Neural progenitor cell (in vitro differentiated cells): ENCODE results near the gene FAM47A. TPM values are rescaled to one million over a fixed set of nuclear protein-coding genes. Genes with fewer than 3 reads are reported as not detected.

Experiments used
- DNase-seq: peaks from one replicate; pipeline ENCODE4 v3.0.0-alpha.2; 2016; ENCODE audit warnings: low spot score
- H2AFZ ChIP-seq: fragments of 200-600 bp; sonication (generic); replicated peaks from 2 replicates; pipeline ENCODE4 v1.6.1; 2016; ENCODE audit warnings: antibody characterized with exemption
- H3F3A ChIP-seq: fragments of 200-600 bp; sonication (generic); 2 replicates; pipeline ENCODE4 v1.6.1; 2016; ENCODE audit warnings: antibody characterized with exemption, low read depth
- H3K27ac ChIP-seq: fragments of 200-600 bp; sonication (generic); 2 replicates; pipeline ENCODE4 v1.5.1; 2016; ENCODE audit warnings: mild to moderate bottlenecking
- H3K27me3 ChIP-seq: fragments of 200-600 bp; sonication (generic); 2 replicates; pipeline ENCODE4 v1.6.1; 2016; ENCODE audit warnings: mild to moderate bottlenecking, moderate library complexity
- H3K36me3 ChIP-seq: fragments of 200-600 bp; sonication (generic); 2 replicates; pipeline ENCODE4 v1.5.1; 2016
- H3K4me1 ChIP-seq: fragments of 200-600 bp; sonication (generic); 2 replicates; pipeline ENCODE4 v1.6.1; 2016; ENCODE audit warnings: mixed run types
- H3K4me2 ChIP-seq: fragments of 200-600 bp; sonication (generic); 2 replicates; pipeline ENCODE4 v1.6.1; 2016
- H3K4me3 ChIP-seq: fragments of 200-600 bp; sonication (generic); 2 replicates; pipeline ENCODE4 v1.5.1; 2016
- H3K79me2 ChIP-seq: fragments of 200-600 bp; sonication (generic); 2 replicates; pipeline ENCODE4 v1.6.1; 2016; ENCODE audit warnings: low read depth
- H3K9ac ChIP-seq: fragments of 200-600 bp; sonication (generic); 2 replicates; pipeline ENCODE4 v1.6.1; 2016
- H3K9me3 ChIP-seq: fragments of 200-600 bp; sonication (generic); 2 replicates; pipeline ENCODE4 v1.5.1; 2016; ENCODE audit warnings: low read depth
- H4K20me1 ChIP-seq: fragments of 200-600 bp; sonication (generic); 2 replicates; pipeline ENCODE4 v1.6.1; 2016; ENCODE audit warnings: low read depth
- H3K27ac Mint-ChIP-seq: 3 replicates; pipeline ENCODE4 v1.8.0; 2021; ENCODE audit warnings: mixed read lengths
- H3K27me3 Mint-ChIP-seq: 2 replicates; pipeline ENCODE4 v1.8.0; 2022; ENCODE audit warnings: low read depth, mild to moderate bottlenecking, inconsistent platforms, moderate library complexity, mixed read lengths; ENCODE audit not compliant: insufficient read depth
- H3K36me3 Mint-ChIP-seq: 3 replicates; pipeline ENCODE4 v1.8.0; 2021; ENCODE audit warnings: mixed read lengths
- H3K4me1 Mint-ChIP-seq: 3 replicates; pipeline ENCODE4 v1.8.0; 2021; ENCODE audit warnings: mixed read lengths
- H3K4me3 Mint-ChIP-seq: 3 replicates; pipeline ENCODE4 v1.8.0; 2021; ENCODE audit warnings: mild to moderate bottlenecking, moderate library complexity, mixed read lengths
- H3K9me3 Mint-ChIP-seq: 3 replicates; pipeline ENCODE4 v1.8.0; 2020; ENCODE audit warnings: mixed read lengths
- CTCF ChIP-seq: fragments of 200-600 bp; sonication (generic); IDR thresholded peaks from 2 replicates; pipeline ENCODE4 v1.5.1; 2017; ENCODE audit warnings: antibody characterized with exemption, mild to moderate bottlenecking
- EZH2 ChIP-seq: fragments of 200-600 bp; sonication (generic); IDR thresholded peaks from 2 replicates; pipeline ENCODE4 v1.6.1; 2017; ENCODE audit warnings: antibody characterized with exemption, mild to moderate bottlenecking, moderate library complexity
- EZH2phosphoT487 ChIP-seq: fragments of 200-600 bp; sonication (generic); IDR thresholded peaks from 2 replicates; pipeline ENCODE4 v1.6.1; 2017; ENCODE audit warnings: antibody characterized with exemption
- total RNA-seq: library from RNA; depleted of rRNA; stranded (reverse); fragments of >200 nt; gene quantifications from 2 replicates; pipeline ENCODE4 v1.2.3, GENCODE V29; 2015; ENCODE audit warnings: low replicate concordance

Gene FAM47A
- total RNA-seq, 1 donor from 2014 or later, result not detected

- Histone ChIP-seq H4K20me1 (no peaks in the 10 kb centered on the region), H3K4me1 (no peaks in the 10 kb centered on the region), H3K9ac (no peak overlapping the region), H2AFZ (no peak overlapping the region), H3F3A (no peaks in the 10 kb centered on the region), H3K36me3 (no peaks in the 10 kb centered on the region), H3K9me3 (no peaks in the 10 kb centered on the region), H3K79me2 (no peaks in the 10 kb centered on the region), H3K27ac (no peak overlapping the region), H3K4me2 (no peak overlapping the region), H3K4me3 (no peak overlapping the region), H3K27me3 (no peaks in the 10 kb centered on the region)
- no peak for TF ChIP-seq EZH2
- TF ChIP-seq CTCF, result no peak
- no peak for TF ChIP-seq EZH2phosphoT487
- H3K27ac Mint-ChIP-seq, result no peak overlapping the region
- no peak overlapping the region for H3K4me3 Mint-ChIP-seq
- peaks cover 11% of the 10 kb centered on the region for H3K9me3 Mint-ChIP-seq
- DNase-seq, result no peak
- H3K27me3 Mint-ChIP-seq, result no peaks in the 10 kb centered on the region
- no peaks in the 10 kb centered on the region for H3K36me3 Mint-ChIP-seq
- no peaks in the 10 kb centered on the region for H3K4me1 Mint-ChIP-seq
These were observed 13.0 kb downstream of the FAM47A start for GRCh38 chrX:34119122-34119521.

- TF ChIP-seq EZH2 (no peak), CTCF (no peak), EZH2phosphoT487 (no peak)
- Mint-ChIP-seq H3K9me3 (peaks cover under 1% of the 10 kb centered on the region), H3K4me3 (no peak overlapping the region)
These were observed 19.7 kb downstream of the FAM47A start for GRCh38 chrX:34112459-34112858.

More at GRCh38 chrX:34112459-34112858, 19.7 kb downstream of the FAM47A start:
- Mint-ChIP-seq H3K27me3 (no peaks in the 10 kb centered on the region), H3K4me1 (no peaks in the 10 kb centered on the region), H3K27ac (no peak overlapping the region), H3K36me3 (no peaks in the 10 kb centered on the region)
- H3K27me3 ChIP-seq, result no peaks in the 10 kb centered on the region
- H3K4me1 ChIP-seq, result no peaks in the 10 kb centered on the region
- no peak overlapping the region for H3K4me3 ChIP-seq
- no peak overlapping the region for H3K4me2 ChIP-seq
- no peak overlapping the region for H3K9ac ChIP-seq
- no peaks in the 10 kb centered on the region for H3K36me3 ChIP-seq
- no peak overlapping the region for H3K27ac ChIP-seq
- no peaks in the 10 kb centered on the region for H3F3A ChIP-seq
- H4K20me1 ChIP-seq, result no peaks in the 10 kb centered on the region
- H2AFZ ChIP-seq, result no peak overlapping the region
- H3K9me3 ChIP-seq, result no peaks in the 10 kb centered on the region
- H3K79me2 ChIP-seq, result no peaks in the 10 kb centered on the region
- no peak for DNase-seq
